Peyer's patch (tissue), 4 donors: ENCODE data around the gene CNOT9. TPM values are rescaled to one million over a fixed set of nuclear protein-coding genes. Genes with fewer than 3 reads are reported as not detected.

Experiments used
- DNase-seq, 3 donors: peaks; one replicate each; pipeline ENCODE4 v3.0.0-alpha.2; 2017 to 2019
- H3K27ac ChIP-seq, 4 donors: fragments of 200-600 bp; sonication (generic); one replicate each; pipeline ENCODE4 v1.5.1; 2016 to 2019
- H3K27me3 ChIP-seq, 2 donors: fragments of 200-600 bp; sonication (generic); one replicate each; pipeline ENCODE4 v1.5.1; 2019
- H3K36me3 ChIP-seq, 3 donors: fragments of 200-600 bp; sonication (generic); one replicate each; pipeline ENCODE4 v1.5.1; 2016 to 2019
- H3K4me1 ChIP-seq, 4 donors: fragments of 200-600 bp; sonication (generic); one replicate each; pipeline ENCODE4 v1.5.1; 2016 to 2019
- H3K4me3 ChIP-seq, 4 donors: fragments of 200-600 bp; sonication (generic); 1 replicate in 3 of 4; 2 replicates in 1 of 4; pipeline ENCODE4 v1.5.1; 2016 to 2019; ENCODE audit warnings: mild to moderate bottlenecking in 1 of 4
- H3K9me3 ChIP-seq, 4 donors: fragments of 200-600 bp; sonication (generic); one replicate each; pipeline ENCODE4 v1.5.1; 2016 to 2019; ENCODE audit warnings: mild to moderate bottlenecking in 1 of 4
- POLR2A ChIP-seq, 2 donors: fragments of 450-650 bp; IDR thresholded peaks; one replicate each; pipeline ENCODE4 v1.5.1; 2017; ENCODE audit warnings: antibody characterized with exemption in 2 of 2, mild to moderate bottlenecking in 2 of 2, moderate library complexity in 2 of 2
- total RNA-seq, 4 donors: library from RNA; depleted of rRNA; stranded (reverse); fragments of >200 nt; gene quantifications; one replicate each; pipeline ENCODE4 v1.1.0, GENCODE V29; 2016
- TF ChIP-seq, protein P1 (sequence below), 6 experiments: fragments of 450-650 bp in 4 of 6; fragments of 200-600 bp in 2 of 6; sonication (generic) in 1 of 6; IDR thresholded peaks; one replicate each; pipeline ENCODE4 v1.5.1; 2017 to 2019; ENCODE audit warnings: antibody characterized with exemption in 6 of 6, mild to moderate bottlenecking in 3 of 6, moderate library complexity in 1 of 6

The CNOT9 gene
- total RNA-seq, 4 donors from 2014 or later: 27.2 to 54.2 (median 51.5) TPM

DNA sequence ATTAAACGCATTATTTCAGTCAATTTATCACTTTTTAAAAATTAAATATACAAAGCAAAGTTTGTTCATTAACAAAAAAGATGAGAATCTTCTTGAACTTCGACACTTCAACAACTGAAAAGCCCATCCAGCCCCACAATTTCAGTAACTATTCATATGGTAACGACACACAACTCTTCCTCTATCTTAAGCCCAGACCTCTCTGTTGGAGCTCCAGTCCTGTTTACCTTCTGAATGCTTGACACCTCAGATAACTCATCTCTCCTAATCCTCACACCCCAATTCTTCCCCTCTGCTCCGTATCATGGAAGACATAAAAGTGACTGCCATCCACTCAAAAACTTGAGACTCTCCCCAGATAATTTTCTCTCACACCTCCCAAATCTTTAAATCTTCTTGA, 13.1 kb upstream of the CNOT9 start:
- TF ChIP-seq POLR2A (IDR thresholded peaks at IDR 0.05): no peak
- TF ChIP-seq, protein P1, sequence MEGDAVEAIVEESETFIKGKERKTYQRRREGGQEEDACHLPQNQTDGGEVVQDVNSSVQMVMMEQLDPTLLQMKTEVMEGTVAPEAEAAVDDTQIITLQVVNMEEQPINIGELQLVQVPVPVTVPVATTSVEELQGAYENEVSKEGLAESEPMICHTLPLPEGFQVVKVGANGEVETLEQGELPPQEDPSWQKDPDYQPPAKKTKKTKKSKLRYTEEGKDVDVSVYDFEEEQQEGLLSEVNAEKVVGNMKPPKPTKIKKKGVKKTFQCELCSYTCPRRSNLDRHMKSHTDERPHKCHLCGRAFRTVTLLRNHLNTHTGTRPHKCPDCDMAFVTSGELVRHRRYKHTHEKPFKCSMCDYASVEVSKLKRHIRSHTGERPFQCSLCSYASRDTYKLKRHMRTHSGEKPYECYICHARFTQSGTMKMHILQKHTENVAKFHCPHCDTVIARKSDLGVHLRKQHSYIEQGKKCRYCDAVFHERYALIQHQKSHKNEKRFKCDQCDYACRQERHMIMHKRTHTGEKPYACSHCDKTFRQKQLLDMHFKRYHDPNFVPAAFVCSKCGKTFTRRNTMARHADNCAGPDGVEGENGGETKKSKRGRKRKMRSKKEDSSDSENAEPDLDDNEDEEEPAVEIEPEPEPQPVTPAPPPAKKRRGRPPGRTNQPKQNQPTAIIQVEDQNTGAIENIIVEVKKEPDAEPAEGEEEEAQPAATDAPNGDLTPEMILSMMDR (IDR thresholded peaks at IDR 0.05): no peak
- Histone ChIP-seq H3K27me3 (no peaks in the 10 kb centered on the region), H3K4me1 (no peaks in the 10 kb centered on the region), H3K4me3 (no peak overlapping the region), H3K36me3 (peaks cover 0 to 79% (median 2%) of the 10 kb centered on the region in 3 donors), H3K9me3 (no peaks in the 10 kb centered on the region), H3K27ac (no peak overlapping the region)
- DNase-seq: no peak

DNA sequence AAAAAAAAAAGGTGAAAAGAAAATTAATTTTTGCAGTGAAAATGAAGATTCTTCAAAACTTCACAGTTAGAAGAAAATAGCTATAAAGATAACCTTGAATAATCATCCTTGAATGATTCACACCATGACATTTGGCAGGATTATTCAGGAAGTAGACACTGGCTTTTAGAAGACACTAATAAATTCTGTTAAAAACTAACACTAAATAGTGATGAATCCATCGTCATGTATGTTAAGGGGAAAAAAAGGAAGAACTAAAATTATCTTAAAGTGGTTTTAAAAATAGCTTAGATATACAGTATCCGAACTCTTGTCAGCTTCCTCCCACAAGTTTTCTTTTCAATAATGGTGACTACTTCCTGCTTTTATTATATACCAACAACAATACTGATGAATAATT, 10.7 kb upstream of the CNOT9 start:
- H3K27ac ChIP-seq: no peak overlapping the region
- no peak overlapping the region for H3K4me3 ChIP-seq

DNA sequence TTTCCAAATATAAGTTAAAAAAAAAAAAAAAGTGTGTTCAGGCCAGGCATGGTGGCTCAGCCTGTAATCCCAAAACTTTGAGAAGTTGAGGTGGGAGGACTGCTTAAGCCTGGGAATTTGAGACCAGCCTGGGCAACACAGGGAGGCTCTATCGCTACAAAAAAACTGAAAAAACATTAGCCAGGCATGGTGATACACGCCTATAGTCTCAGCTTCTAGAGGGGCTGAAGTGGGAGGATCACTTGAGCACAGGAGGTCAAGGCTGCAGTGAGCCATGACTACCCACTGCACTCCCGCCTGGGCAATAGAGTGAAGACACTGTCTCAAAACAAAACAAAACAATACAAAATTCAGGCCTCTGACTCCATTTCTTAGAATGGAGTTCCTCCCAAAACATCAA, 9.7 kb upstream of the CNOT9 start:
- no peak overlapping the region for H3K27ac ChIP-seq
- no peaks in the 10 kb centered on the region for H3K9me3 ChIP-seq
- H3K36me3 ChIP-seq: peaks cover 0 to 63% (median 0%) of the 10 kb centered on the region in 3 donors
- no peak for DNase-seq
- TF ChIP-seq, protein P1 (IDR thresholded peaks at IDR 0.05): no peak
- no peaks in the 10 kb centered on the region for H3K4me1 ChIP-seq
- no peaks in the 10 kb centered on the region for H3K27me3 ChIP-seq
- no peak overlapping the region for H3K4me3 ChIP-seq

More for the DNA sequence above, 10.7 kb upstream of the CNOT9 start:
- TF ChIP-seq, protein P1 (IDR thresholded peaks at IDR 0.05): no peak
- TF ChIP-seq POLR2A (IDR thresholded peaks at IDR 0.05): no peak
- Histone ChIP-seq H3K36me3 (peaks cover 0 to 73% (median 2%) of the 10 kb centered on the region in 3 donors), H3K4me1 (no peaks in the 10 kb centered on the region), H3K9me3 (no peaks in the 10 kb centered on the region), H3K27me3 (no peaks in the 10 kb centered on the region)
- DNase-seq: no peak

- no peak overlapping the region for H3K27ac ChIP-seq
- H3K4me1 ChIP-seq: peaks cover 0 to 18% (median 3%) of the 10 kb centered on the region in 4 donors
- TF ChIP-seq, protein P1 (IDR thresholded peaks at IDR 0.05): no peak
- no peak for TF ChIP-seq POLR2A (IDR thresholded peaks at IDR 0.05)
- H3K36me3 ChIP-seq: peaks cover 0 to 30% (median 0%) of the 10 kb centered on the region in 3 donors
- DNase-seq: no peak
- no peak overlapping the region for H3K4me3 ChIP-seq
- no peaks in the 10 kb centered on the region for H3K9me3 ChIP-seq
- no peaks in the 10 kb centered on the region for H3K27me3 ChIP-seq
Measured at GRCh38 chr2:218564056-218564455, 4.6 kb upstream of the CNOT9 start.

GRCh38 chr2:218566296-218566695, 2.3 kb upstream of the CNOT9 start:
- Histone ChIP-seq H3K9me3 (no peaks in the 10 kb centered on the region), H3K4me1 (peaks cover 0 to 30% (median 9%) of the 10 kb centered on the region in 4 donors), H3K27ac (no peak overlapping the region), H3K36me3 (peaks cover 0 to 9% (median 0%) of the 10 kb centered on the region in 3 donors), H3K27me3 (no peaks in the 10 kb centered on the region), H3K4me3 (no peak overlapping the region)
- TF ChIP-seq POLR2A (IDR thresholded peaks at IDR 0.05): no peak
- TF ChIP-seq, protein P1 (IDR thresholded peaks at IDR 0.05): no peak
- no peak for DNase-seq

- peak overlapping the region; percentile 89 to 92 (median 90) for H3K27ac ChIP-seq
- H3K4me1 ChIP-seq: peaks cover 0 to 30% (median 9%) of the 10 kb centered on the region in 4 donors
- no peaks in the 10 kb centered on the region for H3K27me3 ChIP-seq
- peaks cover 0 to 7% (median 0%) of the 10 kb centered on the region in 3 donors for H3K36me3 ChIP-seq
- TF ChIP-seq, protein P1 (IDR thresholded peaks at IDR 0.05): no peak
- no peak for TF ChIP-seq POLR2A (IDR thresholded peaks at IDR 0.05)
- peak overlapping the region; percentile 56 to 81 (median 67) for H3K4me3 ChIP-seq
- DNase-seq: no peak
- H3K9me3 ChIP-seq: no peaks in the 10 kb centered on the region
Measured at GRCh38 chr2:218567797-218568189, 846 bp upstream of the CNOT9 start.
